ENCODE results near the gene OXSR1. TPM values are rescaled to one million over a fixed set of nuclear protein-coding genes. Genes with fewer than 3 reads are reported as not detected.

The OXSR1 gene
- total and polyA plus RNA-seq, 2 of the 13 experiments (the other 11 are each of a cell fraction or from before 2014, with no cell fraction given), result 27.4 to 32.6 TPM

DNA sequence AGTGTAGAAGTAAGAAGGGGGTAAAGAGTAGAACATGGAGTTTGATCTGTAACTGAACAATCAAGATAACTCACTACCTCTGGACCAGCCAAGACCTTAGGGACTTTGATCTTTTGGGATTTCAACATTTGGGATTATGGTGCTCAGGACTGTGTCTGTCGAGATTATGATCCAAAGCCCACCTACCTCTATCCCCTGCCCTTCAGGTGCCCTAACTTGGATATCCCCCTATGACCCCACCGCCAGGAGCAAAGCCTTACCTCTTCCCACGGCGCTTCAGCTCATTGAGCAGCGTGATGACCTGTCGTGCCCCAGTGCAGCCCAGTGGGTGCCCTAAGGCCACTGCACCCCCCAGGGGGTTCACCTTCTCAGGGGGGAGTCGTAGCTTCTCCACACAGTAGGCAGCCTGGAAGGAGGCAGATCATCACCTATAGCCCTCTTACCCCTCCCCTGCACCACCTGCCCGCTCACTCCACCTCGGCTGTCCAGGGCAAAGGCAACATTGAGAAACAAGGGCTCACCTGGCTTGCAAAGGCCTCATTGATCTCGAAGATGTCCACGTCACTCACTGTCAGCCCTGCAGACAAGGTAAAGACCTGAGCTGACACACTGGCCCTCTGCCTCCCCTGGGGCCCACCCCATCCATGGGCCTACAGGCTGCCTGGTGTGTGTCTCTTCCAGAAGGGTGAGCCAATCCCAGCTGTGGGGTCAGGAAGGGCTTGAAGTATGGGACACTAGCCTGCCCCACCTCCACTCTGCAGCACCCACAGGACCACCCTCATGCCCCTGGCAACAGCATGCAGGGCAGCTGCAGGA, 39.8 kb upstream of the OXSR1 start (continued):
- TF ChIP-seq ZBTB40 (IDR thresholded peaks at IDR 0.05) (no peak), ZBTB40 (CRISPR knock-in tag; IDR thresholded peaks at IDR 0.05) (no peak), YEATS2 (CRISPR knock-in tag; IDR thresholded peaks at IDR 0.05; ENCODE audit: borderline replicate concordance) (no peak), FOXJ3 (CRISPR knock-in tag; IDR thresholded peaks at IDR 0.05; ENCODE audit: borderline replicate concordance) (no peak), SKI (IDR thresholded peaks at IDR 0.05; ENCODE audit: partially characterized antibody) (no peak), HBP1 (CRISPR knock-in tag; IDR thresholded peaks at IDR 0.05; ENCODE audit: low read depth) (no peak), CBX5 (CRISPR knock-in tag; IDR thresholded peaks at IDR 0.05; ENCODE audit: borderline replicate concordance) (no peak), ADNP (CRISPR knock-in tag; IDR thresholded peaks at IDR 0.05) (no peak), ZNF614 (CRISPR knock-in tag; IDR thresholded peaks at IDR 0.05; ENCODE audit: borderline replicate concordance) (no peak), NRL (CRISPR knock-in tag; IDR thresholded peaks at IDR 0.05; ENCODE audit: borderline replicate concordance) (0 out of 2 replicates have a peak, but pooled peaks have one; percentile 12), SMAD1 (CRISPR knock-in tag; IDR thresholded peaks at IDR 0.05; ENCODE audit: borderline replicate concordance, low read depth) (no peak), AGO2 (optimal IDR thresholded peaks at IDR 0.05; ENCODE audit: low read depth, low read length) (peak; percentile 58)
- TF ChIP-seq, protein P1, sequence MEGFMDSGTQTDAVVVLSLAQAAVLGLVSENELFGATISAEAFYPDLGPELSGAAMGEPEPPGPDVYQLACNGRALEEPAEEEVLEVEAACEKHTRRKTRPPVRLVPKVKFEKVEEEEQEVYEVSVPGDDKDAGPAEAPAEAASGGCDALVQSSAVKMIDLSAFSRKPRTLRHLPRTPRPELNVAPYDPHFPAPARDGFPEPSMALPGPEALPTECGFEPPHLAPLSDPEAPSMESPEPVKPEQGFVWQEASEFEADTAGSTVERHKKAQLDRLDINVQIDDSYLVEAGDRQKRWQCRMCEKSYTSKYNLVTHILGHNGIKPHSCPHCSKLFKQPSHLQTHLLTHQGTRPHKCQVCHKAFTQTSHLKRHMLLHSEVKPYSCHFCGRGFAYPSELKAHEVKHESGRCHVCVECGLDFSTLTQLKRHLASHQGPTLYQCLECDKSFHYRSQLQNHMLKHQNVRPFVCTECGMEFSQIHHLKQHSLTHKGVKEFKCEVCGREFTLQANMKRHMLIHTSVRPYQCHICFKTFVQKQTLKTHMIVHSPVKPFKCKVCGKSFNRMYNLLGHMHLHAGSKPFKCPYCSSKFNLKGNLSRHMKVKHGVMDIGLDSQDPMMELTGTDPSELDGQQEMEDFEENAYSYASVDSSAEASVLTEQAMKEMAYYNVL (CRISPR knock-in tag; IDR thresholded peaks at IDR 0.05; ENCODE audit: borderline replicate concordance), result 0 out of 2 replicates have a peak, but pooled peaks have one; percentile 16
- TF ChIP-seq, protein P2, sequence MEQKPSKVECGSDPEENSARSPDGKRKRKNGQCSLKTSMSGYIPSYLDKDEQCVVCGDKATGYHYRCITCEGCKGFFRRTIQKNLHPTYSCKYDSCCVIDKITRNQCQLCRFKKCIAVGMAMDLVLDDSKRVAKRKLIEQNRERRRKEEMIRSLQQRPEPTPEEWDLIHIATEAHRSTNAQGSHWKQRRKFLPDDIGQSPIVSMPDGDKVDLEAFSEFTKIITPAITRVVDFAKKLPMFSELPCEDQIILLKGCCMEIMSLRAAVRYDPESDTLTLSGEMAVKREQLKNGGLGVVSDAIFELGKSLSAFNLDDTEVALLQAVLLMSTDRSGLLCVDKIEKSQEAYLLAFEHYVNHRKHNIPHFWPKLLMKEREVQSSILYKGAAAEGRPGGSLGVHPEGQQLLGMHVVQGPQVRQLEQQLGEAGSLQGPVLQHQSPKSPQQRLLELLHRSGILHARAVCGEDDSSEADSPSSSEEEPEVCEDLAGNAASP (CRISPR knock-in tag; IDR thresholded peaks at IDR 0.05; ENCODE audit: borderline replicate concordance), result no peak
